Neutrophil (primary cell): ENCODE results near the gene SLC30A7.
"Not testable (repeated sequence)": the region's sequence is repeated elsewhere in the genome, so short reads cannot be mapped to it uniquely, and the experiment has no call there.

Experiments used
- H3K27ac ChIP-seq: fragments of 200-600 bp; sonication (generic); 2 replicates; pipeline ENCODE4 v1.5.1; 2016; ENCODE audit warnings: mild to moderate bottlenecking, moderate library complexity
- H3K27me3 ChIP-seq: fragments of 200-600 bp; sonication (generic); 2 replicates; pipeline ENCODE4 v1.6.0; 2016; ENCODE audit warnings: mild to moderate bottlenecking
- H3K36me3 ChIP-seq: fragments of 200-600 bp; sonication (generic); 2 replicates; pipeline ENCODE4 v1.5.1; 2017
- H3K4me1 ChIP-seq, 2 experiments: fragments of 200-600 bp in 1 of 2; sonication (generic) in 1 of 2; 1 replicate in 1 of 2; 2 replicates in 1 of 2; pipeline versions ENCODE4 v1.5.1 to v1.6.1; 2013 to 2016; ENCODE audit warnings: low read depth in 1 of 2, low read length in 1 of 2, mild to moderate bottlenecking in 1 of 2, moderate library complexity in 1 of 2; ENCODE audit not compliant: control insufficient read depth in 1 of 2, insufficient read depth in 1 of 2
- H3K4me3 ChIP-seq, 2 experiments: fragments of 200-600 bp in 1 of 2; sonication (generic) in 1 of 2; 1 replicate in 1 of 2; 2 replicates in 1 of 2; pipeline ENCODE4 v1.5.1; 2013 to 2016; ENCODE audit warnings: low read depth in 1 of 2, low read length in 1 of 2, mild to moderate bottlenecking in 1 of 2, moderate library complexity in 1 of 2
- H3K9me3 ChIP-seq: fragments of 200-600 bp; sonication (generic); 2 replicates; pipeline ENCODE4 v1.5.1; 2016
- TF ChIP-seq, protein P1 (sequence below): fragments of 200-600 bp; sonication (generic); IDR thresholded peaks from 2 replicates; pipeline ENCODE4 v1.5.1; 2016; ENCODE audit warnings: antibody characterized with exemption

The SLC30A7 gene

DNA sequence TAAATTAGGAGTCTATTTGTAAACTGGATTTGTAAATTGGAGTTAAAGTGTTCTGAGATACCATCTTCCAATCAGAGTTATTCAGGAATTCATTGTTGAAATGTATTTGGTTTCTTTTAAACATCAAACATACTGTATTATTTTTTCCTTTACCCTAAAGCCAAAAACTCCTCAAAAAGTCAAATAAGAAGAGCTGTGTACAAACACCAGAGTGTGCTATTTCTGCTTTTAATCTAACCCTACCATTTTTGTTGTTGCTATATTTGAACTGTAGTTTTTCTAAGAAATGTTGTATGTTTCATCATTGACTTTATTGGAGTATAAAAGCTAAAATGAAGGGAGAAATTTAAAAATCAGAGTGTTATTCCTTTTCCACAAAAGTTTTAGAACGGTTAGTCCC, 35.8 kb downstream of the SLC30A7 start:
- Histone ChIP-seq H3K27ac (no peak overlapping the region), H3K4me3 (no peak overlapping the region), H3K27me3 (no peaks in the 10 kb centered on the region), H3K36me3 (peaks cover 4% of the 10 kb centered on the region), H3K9me3 (no peaks in the 10 kb centered on the region), H3K4me1 (no peaks in the 10 kb centered on the region)
- TF ChIP-seq, protein P1, sequence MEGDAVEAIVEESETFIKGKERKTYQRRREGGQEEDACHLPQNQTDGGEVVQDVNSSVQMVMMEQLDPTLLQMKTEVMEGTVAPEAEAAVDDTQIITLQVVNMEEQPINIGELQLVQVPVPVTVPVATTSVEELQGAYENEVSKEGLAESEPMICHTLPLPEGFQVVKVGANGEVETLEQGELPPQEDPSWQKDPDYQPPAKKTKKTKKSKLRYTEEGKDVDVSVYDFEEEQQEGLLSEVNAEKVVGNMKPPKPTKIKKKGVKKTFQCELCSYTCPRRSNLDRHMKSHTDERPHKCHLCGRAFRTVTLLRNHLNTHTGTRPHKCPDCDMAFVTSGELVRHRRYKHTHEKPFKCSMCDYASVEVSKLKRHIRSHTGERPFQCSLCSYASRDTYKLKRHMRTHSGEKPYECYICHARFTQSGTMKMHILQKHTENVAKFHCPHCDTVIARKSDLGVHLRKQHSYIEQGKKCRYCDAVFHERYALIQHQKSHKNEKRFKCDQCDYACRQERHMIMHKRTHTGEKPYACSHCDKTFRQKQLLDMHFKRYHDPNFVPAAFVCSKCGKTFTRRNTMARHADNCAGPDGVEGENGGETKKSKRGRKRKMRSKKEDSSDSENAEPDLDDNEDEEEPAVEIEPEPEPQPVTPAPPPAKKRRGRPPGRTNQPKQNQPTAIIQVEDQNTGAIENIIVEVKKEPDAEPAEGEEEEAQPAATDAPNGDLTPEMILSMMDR, result no peak

DNA sequence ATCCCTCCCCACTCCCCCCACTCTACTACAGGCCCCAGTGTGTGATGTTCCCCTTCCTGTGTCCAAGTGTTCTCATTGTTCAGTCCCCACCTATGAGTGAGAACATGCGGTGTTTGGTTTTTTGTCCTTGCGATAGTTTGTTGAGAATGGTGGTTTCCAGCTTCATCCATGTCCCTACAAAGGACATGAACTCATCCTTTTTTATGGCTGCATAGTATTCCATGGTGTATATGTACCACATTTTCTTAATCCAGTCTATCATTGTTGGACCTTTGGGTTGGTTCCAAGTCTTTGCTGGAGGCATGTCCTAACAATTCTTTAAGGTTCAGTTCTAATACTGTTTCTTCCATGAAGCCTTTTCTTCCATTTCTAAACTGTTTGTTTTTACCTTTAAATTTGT, 37.7 kb downstream of the SLC30A7 start:
- H3K36me3 ChIP-seq, H3K27me3 ChIP-seq, H3K27ac ChIP-seq, H3K4me1 ChIP-seq, H3K9me3 ChIP-seq, H3K4me3 ChIP-seq: not testable (repeated sequence)

DNA sequence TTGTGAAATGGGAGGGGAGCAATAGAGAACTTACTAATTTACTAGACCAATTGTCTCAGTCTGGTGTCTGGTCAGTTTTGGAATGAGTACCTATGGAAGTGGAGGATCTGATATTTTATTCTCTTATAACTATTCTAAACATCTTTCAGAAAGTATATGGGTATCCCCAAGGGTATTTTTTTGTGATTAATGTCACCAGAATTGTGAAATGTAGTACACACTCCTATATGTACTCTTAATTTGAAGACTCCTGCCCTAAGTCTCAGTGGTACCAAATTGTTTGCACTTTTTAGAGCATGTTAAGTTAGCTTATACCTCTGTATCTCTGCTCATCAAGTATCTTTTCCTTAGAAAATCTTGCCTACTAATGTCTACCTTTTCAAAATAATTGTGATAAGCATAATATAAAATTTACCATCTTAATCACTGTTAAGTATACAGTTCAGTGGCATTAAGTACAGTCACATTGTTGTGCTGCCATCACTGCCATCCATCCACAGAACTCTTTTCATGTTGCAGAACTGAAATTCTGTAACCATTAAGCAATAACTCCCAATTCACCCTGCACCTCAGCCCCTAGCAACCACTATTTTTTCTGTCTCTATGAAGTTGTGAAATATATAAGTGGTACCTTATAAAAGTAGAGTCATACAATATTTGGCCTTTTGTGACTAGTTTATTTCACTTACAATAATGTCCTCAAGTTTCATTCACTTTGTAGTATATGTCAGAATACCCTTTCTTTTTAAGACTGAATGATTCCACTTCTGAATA, 40.5 kb downstream of the SLC30A7 start:
- Histone ChIP-seq H3K4me1 (no peaks in the 10 kb centered on the region), H3K27ac (no peak overlapping the region), H3K9me3 (no peaks in the 10 kb centered on the region), H3K27me3 (no peaks in the 10 kb centered on the region), H3K36me3 (no peaks in the 10 kb centered on the region), H3K4me3 (no peak overlapping the region)
- TF ChIP-seq, protein P1, result no peak

DNA sequence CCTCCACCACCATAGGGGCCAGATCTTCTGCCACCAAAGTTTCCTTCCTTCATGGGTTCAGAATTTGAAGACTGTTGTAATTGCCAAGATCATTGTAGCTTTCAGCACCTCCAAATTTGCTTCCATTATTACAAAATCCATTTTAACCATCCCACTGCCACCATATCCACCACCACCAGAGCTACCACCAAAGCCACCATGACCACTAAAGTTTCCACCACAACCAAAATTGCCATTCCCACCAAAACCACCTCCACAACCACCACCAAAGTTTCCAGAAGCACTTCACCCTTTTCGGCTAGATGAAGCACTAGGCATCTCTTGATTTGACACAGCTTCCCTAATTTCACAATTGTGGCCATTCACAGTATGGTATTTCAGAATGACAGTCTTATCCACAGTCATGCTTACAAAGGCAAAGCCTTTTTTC, 45.2 kb downstream of the SLC30A7 start:
- Histone ChIP-seq H3K27me3 (no peaks in the 10 kb centered on the region), H3K4me1 (peaks cover 0 to 4% of the 10 kb centered on the region in 2 experiments), H3K27ac (no peak overlapping the region), H3K4me3 (no peak overlapping the region), H3K36me3 (no peaks in the 10 kb centered on the region), H3K9me3 (no peaks in the 10 kb centered on the region)
- TF ChIP-seq, protein P1, result no peak

DNA sequence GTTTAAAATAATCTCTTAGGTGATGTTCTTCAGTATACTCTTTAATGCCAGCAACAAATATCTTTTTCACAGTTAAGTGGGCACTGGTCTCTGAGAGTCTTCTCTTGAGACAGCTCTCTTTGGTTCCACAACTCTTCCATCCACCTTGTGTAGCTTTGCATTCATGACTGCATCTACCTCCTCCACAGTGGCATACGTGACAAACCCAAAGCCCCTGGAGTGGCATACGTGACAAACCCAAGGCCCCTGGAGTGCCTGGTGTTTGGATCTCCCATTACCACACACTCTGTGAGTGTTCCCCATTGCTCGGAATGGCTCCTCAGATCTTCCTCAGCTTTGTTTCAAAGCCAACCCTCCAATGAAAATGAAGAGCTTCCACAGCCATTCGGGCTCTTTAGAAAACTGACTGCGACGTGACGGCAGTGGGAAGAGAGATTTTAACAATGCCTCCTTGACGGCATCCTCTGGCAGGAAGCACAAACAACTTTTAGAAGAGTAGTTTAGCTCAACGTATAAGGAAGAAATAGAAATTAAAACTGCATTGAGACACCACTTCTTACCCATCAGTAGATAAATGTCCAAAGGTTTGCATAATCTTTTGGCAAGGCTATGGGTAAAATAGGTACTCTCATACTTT, 45.8 kb downstream of the SLC30A7 start:
- TF ChIP-seq, protein P1, result no peak
- Histone ChIP-seq H3K9me3 (no peaks in the 10 kb centered on the region), H3K27ac (no peak overlapping the region), H3K27me3 (no peaks in the 10 kb centered on the region), H3K36me3 (no peaks in the 10 kb centered on the region), H3K4me3 (no peak overlapping the region), H3K4me1 (peaks cover 0 to 4% of the 10 kb centered on the region in 2 experiments)

DNA sequence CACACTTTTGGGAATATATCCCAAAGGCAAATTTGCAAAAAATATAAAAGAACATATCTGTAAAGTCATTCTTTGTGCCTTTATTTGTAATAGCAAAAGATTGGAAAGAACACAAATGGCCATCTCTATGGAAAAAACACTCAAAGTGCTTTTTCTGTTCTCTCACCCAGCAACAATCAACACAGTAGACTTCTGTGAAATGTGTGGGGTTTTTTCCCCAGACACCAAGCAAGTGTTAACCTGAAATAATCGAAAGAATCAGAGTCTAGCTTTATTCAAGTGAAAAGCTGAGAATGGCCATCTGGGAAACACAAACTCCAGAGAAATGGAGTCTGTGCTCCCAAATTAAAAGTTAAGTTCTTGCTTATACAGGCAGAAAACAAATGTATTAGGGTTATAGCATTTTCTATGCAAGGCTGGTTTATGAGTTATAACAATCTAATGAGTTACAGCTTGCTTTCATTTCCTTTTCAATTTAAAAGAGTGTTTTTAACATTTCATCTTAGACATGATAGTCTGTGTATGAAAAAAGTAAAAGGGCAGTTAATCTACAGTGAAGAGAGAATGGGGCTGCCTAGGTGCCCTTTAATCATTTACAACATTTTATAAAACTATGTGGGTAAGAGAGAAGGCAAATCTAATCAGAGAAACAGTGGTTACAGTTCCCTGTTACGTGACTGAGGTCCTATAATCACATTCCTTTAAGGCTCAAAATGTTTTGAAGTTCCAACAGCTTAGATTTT, 46.6 kb downstream of the SLC30A7 start:
- TF ChIP-seq, protein P1, result no peak
- H3K27ac ChIP-seq, result no peak overlapping the region
- no peak overlapping the region for H3K4me3 ChIP-seq
- H3K27me3 ChIP-seq, result no peaks in the 10 kb centered on the region
- no peaks in the 10 kb centered on the region for H3K9me3 ChIP-seq
- H3K36me3 ChIP-seq, result no peaks in the 10 kb centered on the region
- peaks cover 0 to 4% of the 10 kb centered on the region in 2 experiments for H3K4me1 ChIP-seq
